Fibroblast of lung (primary cell): ENCODE measurements around the gene KRT16. TPM values are rescaled to one million over a fixed set of nuclear protein-coding genes. Genes with fewer than 3 reads are reported as not detected.

Source experiments
- DNase-seq, 2 donors: peaks; one replicate each; pipeline versions ENCODE4 v3.0.0 to v3.0.0-alpha.2; 2010; ENCODE audit warnings: low read depth in 2 of 2
- H2AFZ ChIP-seq: 2 replicates; pipeline ENCODE4 v1.5.1; 2012; ENCODE audit warnings: low read length, control low read depth, inconsistent platforms
- H3K27ac ChIP-seq: 2 replicates; pipeline ENCODE4 v1.5.1; 2011; ENCODE audit warnings: low read length, control low read depth; ENCODE audit not compliant: insufficient read depth
- H3K27me3 ChIP-seq: 2 replicates; pipeline ENCODE4 v1.5.1; 2011; ENCODE audit warnings: mild to moderate bottlenecking, low read length; ENCODE audit not compliant: control insufficient read depth, insufficient read depth
- H3K36me3 ChIP-seq: 2 replicates; pipeline ENCODE4 v1.5.1; 2011; ENCODE audit warnings: low read length; ENCODE audit not compliant: control insufficient read depth, insufficient read depth
- H3K4me1 ChIP-seq: 2 replicates; pipeline ENCODE4 v1.5.1; 2011; ENCODE audit warnings: low read length; ENCODE audit not compliant: control insufficient read depth, insufficient read depth; ENCODE audit errors: extremely low read depth
- H3K4me2 ChIP-seq: 2 replicates; pipeline ENCODE4 v1.5.1; 2011; ENCODE audit warnings: low read length, control low read depth; ENCODE audit not compliant: insufficient read depth; ENCODE audit errors: extremely low read depth
- H3K4me3 ChIP-seq, 4 experiments: fragments of 200-600 bp in 1 of 4; sonication (generic) in 1 of 4; replicated peaks in 1 of 4; 2 replicates each; pipeline ENCODE4 v1.5.1; 2011 to 2016; ENCODE audit warnings: low read length in 4 of 4, low read depth in 3 of 4, mild to moderate bottlenecking in 3 of 4, control low read depth in 2 of 4, inconsistent platforms in 1 of 4, mixed read lengths in 1 of 4; ENCODE audit not compliant: insufficient read depth in 1 of 4; ENCODE audit errors: control extremely low read depth in 1 of 4
- H3K79me2 ChIP-seq: 2 replicates; pipeline ENCODE4 v1.5.1; 2012; ENCODE audit warnings: mild to moderate bottlenecking, low read length, inconsistent platforms; ENCODE audit not compliant: control insufficient read depth, insufficient read depth
- H3K9ac ChIP-seq: 2 replicates; pipeline ENCODE4 v1.5.1; 2011; ENCODE audit warnings: mild to moderate bottlenecking, low read length, control low read depth; ENCODE audit not compliant: insufficient read depth
- H3K9me3 ChIP-seq: 2 replicates; pipeline ENCODE4 v1.5.1; 2012; ENCODE audit warnings: low read depth, low read length; ENCODE audit not compliant: control insufficient read depth, insufficient read depth
- H4K20me1 ChIP-seq: 2 replicates; pipeline ENCODE4 v1.5.1; 2011; ENCODE audit warnings: low read length; ENCODE audit not compliant: control insufficient read depth, insufficient read depth; ENCODE audit errors: extremely low read depth
- EZH2 ChIP-seq: IDR thresholded peaks from 2 replicates; pipeline ENCODE4 v1.5.1; 2012; ENCODE audit warnings: low read length, control low read depth, mild to moderate bottlenecking; ENCODE audit errors: missing control alignments
- polyA plus RNA-seq, 2 donors: library from polyadenylated mRNA; depleted of rRNA in 1 of 2; stranded (reverse) in 1 of 2; unstranded in 1 of 2; fragments of >200 nt; gene quantifications; 2 replicates each; pipeline ENCODE4 v1.2.1, GENCODE V29; 2011 to 2012; ENCODE audit warnings: missing spikeins in 1 of 2
- total RNA-seq: library from RNA; depleted of rRNA; stranded (reverse); fragments of >200 nt; gene quantifications from 2 replicates; pipeline ENCODE4 v1.2.1, GENCODE V29; 2014
- TF ChIP-seq, protein P1 (sequence below), 2 donors: IDR thresholded peaks in 1 of 2; conservative IDR thresholded peaks in 1 of 2; 1 replicate in 1 of 2; 2 replicates in 1 of 2; pipeline ENCODE4 v1.5.1; 2011 to 2012; ENCODE audit warnings: low read length in 2 of 2, control low read depth in 1 of 2, inconsistent platforms in 1 of 2, low read depth in 1 of 2, mild to moderate bottlenecking in 1 of 2

KRT16 gene
- total and polyA plus RNA-seq, 2 donors (not counting 1 experiment from before 2014, with no cell fraction given): 0.09 TPM; not detected in 1

- Histone ChIP-seq H3K9ac (no peak overlapping the region), H3K27me3 (peaks cover 4% of the 10 kb centered on the region), H3K27ac (no peak overlapping the region), H3K9me3 (no peaks in the 10 kb centered on the region), H4K20me1 (no peaks in the 10 kb centered on the region), H3K36me3 (no peaks in the 10 kb centered on the region), H2AFZ (no peak overlapping the region), H3K4me1 (no peaks in the 10 kb centered on the region), H3K4me3 (no peak overlapping the region), H3K4me2 (no peak overlapping the region), H3K79me2 (no peaks in the 10 kb centered on the region)
- TF ChIP-seq, protein P1, sequence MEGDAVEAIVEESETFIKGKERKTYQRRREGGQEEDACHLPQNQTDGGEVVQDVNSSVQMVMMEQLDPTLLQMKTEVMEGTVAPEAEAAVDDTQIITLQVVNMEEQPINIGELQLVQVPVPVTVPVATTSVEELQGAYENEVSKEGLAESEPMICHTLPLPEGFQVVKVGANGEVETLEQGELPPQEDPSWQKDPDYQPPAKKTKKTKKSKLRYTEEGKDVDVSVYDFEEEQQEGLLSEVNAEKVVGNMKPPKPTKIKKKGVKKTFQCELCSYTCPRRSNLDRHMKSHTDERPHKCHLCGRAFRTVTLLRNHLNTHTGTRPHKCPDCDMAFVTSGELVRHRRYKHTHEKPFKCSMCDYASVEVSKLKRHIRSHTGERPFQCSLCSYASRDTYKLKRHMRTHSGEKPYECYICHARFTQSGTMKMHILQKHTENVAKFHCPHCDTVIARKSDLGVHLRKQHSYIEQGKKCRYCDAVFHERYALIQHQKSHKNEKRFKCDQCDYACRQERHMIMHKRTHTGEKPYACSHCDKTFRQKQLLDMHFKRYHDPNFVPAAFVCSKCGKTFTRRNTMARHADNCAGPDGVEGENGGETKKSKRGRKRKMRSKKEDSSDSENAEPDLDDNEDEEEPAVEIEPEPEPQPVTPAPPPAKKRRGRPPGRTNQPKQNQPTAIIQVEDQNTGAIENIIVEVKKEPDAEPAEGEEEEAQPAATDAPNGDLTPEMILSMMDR (conservative IDR thresholded peaks at IDR 0.05 in 1 of 2, IDR thresholded peaks at IDR 0.05 in 1 of 2; ENCODE audit: low read depth in 1 of 2, low read length in 2 of 2): no peak
- TF ChIP-seq EZH2: no peak
- no peak for DNase-seq
Observed at GRCh38 chr17:41638941-41639340, 26.4 kb upstream of the KRT16 start.

DNA sequence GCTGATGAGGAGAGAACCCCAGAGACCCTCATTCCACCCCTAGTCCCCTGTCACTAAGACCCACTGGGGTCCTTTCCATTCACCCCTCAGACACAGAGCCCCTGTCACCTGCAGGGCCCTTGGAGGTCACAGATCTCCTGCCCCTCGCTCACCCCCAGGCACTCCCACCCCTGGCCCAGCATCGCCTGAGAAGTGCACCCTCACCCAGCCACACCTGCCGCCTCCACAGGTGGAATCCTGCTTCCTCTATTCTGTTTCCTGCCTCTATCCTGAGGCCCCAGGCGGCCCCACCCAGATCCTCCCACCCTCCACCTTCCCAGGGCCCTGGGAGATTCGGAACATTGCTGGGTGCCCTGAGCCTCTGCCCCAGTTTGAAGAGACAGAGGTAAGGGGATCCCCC is 25.6 kb upstream of the KRT16 start:
- H3K9me3 ChIP-seq: no peaks in the 10 kb centered on the region
- peaks cover 4% of the 10 kb centered on the region for H3K27me3 ChIP-seq
- no peak overlapping the region for H3K4me2 ChIP-seq
- H3K79me2 ChIP-seq: no peaks in the 10 kb centered on the region
- no peak overlapping the region for H3K27ac ChIP-seq
- no peaks in the 10 kb centered on the region for H3K4me1 ChIP-seq
- no peaks in the 10 kb centered on the region for H3K36me3 ChIP-seq
- no peak for TF ChIP-seq EZH2
- TF ChIP-seq, protein P1 (conservative IDR thresholded peaks at IDR 0.05 in 1 of 2, IDR thresholded peaks at IDR 0.05 in 1 of 2; ENCODE audit: low read depth in 1 of 2, low read length in 2 of 2): no peak
- H2AFZ ChIP-seq: no peak overlapping the region
- no peak overlapping the region for H3K4me3 ChIP-seq
- H4K20me1 ChIP-seq: no peaks in the 10 kb centered on the region
- no peak overlapping the region for H3K9ac ChIP-seq
- DNase-seq: no peak

DNA sequence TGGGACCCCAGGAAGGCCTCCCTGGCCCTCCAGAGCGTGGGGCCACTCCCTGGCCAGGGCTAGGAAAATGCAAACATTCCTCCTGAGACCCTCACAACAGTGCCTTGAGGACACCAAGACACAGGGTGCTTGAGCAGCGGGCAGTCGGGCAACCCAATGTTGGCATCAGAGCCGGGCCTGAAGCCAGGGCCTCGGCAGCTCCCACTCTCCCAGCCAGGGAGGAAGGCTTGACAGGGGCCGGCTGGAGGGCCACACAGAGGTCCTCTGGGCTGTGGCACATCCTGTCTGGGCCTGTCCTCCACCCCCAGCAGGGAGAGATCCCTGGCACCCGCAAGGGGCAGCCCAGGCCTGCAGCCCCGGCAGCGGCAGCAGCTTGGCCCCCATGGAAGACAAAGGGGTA is 24.1 kb upstream of the KRT16 start:
- no peaks in the 10 kb centered on the region for H3K79me2 ChIP-seq
- H4K20me1 ChIP-seq: no peaks in the 10 kb centered on the region
- TF ChIP-seq, protein P1 (conservative IDR thresholded peaks at IDR 0.05 in 1 of 2, IDR thresholded peaks at IDR 0.05 in 1 of 2; ENCODE audit: low read depth in 1 of 2, low read length in 2 of 2): no peak
- no peak for TF ChIP-seq EZH2
- no peak overlapping the region for H2AFZ ChIP-seq
- H3K36me3 ChIP-seq: no peaks in the 10 kb centered on the region
- H3K27me3 ChIP-seq: peaks cover 4% of the 10 kb centered on the region
- H3K4me3 ChIP-seq: no peak overlapping the region
- H3K4me2 ChIP-seq: no peak overlapping the region
- H3K9me3 ChIP-seq: no peaks in the 10 kb centered on the region
- H3K9ac ChIP-seq: no peak overlapping the region
- no peaks in the 10 kb centered on the region for H3K4me1 ChIP-seq
- H3K27ac ChIP-seq: no peak overlapping the region
- DNase-seq: no peak
